HepG2 (cell line): Measurements from ENCODE around the gene C6orf58. TPM values are rescaled to one million over a fixed set of nuclear protein-coding genes. Genes with fewer than 3 reads are reported as not detected.

ENCODE experiments used
- ATAC-seq: fragments of 200-7000 bp; cut with Tn5 transposase; 3 replicates; pipeline ENCODE4 v1.9.1; 2020; ENCODE audit warnings: mild to moderate bottlenecking, moderate library complexity
- BruUV-seq: library from RNA; stranded (reverse); fragments of 400-500 nt; replicated peaks from 2 replicates; lab custom pipeline; 2021; lab: Mats Ljungman, UMichigan
- CTCF ChIA-PET: fragments of 300-600 bp; formaldehyde crosslinking; extraction: SDS; loops from one replicate; lab custom pipeline; 2021; ENCODE audit warnings: low total read pairs, inconsistent platforms, low intra/inter-chr PET ratio; lab: Yijun Ruan, JAX
- POLR2A ChIA-PET: fragments of 350-600 bp; sonication (Branson Sonifier 250); formaldehyde crosslinking; loops from one replicate; lab custom pipeline; 2020; ENCODE audit warnings: antibody characterized with exemption, inconsistent platforms; lab: Yijun Ruan, JAX
- DNase-seq: peaks from one replicate; pipeline ENCODE4 v3.0.0-alpha.2; 2015; ENCODE audit warnings: low spot score
- FAIRE-seq: peaks from 3 replicates; lab custom pipeline; 2011; peaks lifted over from hg19 to GRCh38; lab: Jason Lieb, UNC
- H2AFZ ChIP-seq: one replicate; pipeline ENCODE4 v1.6.1; 2011; ENCODE audit warnings: low read length, inconsistent platforms
- H3K27ac ChIP-seq: fragments of 300-600 bp; 3 replicates; pipeline ENCODE4 v1.8.0; 2011; ENCODE audit warnings: mixed run types, mild to moderate bottlenecking, mixed read lengths, low read length, inconsistent platforms; ENCODE audit not compliant: insufficient read depth; ENCODE audit errors: extremely low read length
- H3K27me3 ChIP-seq, 2 experiments: fragments of 200-600 bp in 1 of 2; 2 replicates in 1 of 2; 3 replicates in 1 of 2; pipeline versions ENCODE4 v1.6.0 to v1.8.0; 2011; ENCODE audit warnings: low read length in 2 of 2, mild to moderate bottlenecking in 2 of 2, moderate library complexity in 2 of 2, inconsistent platforms in 1 of 2; ENCODE audit not compliant: insufficient read depth in 2 of 2, control insufficient read depth in 1 of 2
- H3K36me3 ChIP-seq, 2 experiments: fragments of 200-600 bp in 1 of 2; replicated peaks in 1 of 2; 2 replicates in 1 of 2; 3 replicates in 1 of 2; pipeline versions ENCODE4 v1.5.1 to v1.8.0; 2011; ENCODE audit warnings: low read length in 2 of 2, inconsistent platforms in 1 of 2; ENCODE audit not compliant: insufficient read depth in 2 of 2, control insufficient read depth in 1 of 2
- H3K4me1 ChIP-seq: 2 replicates; pipeline ENCODE4 v1.5.1; 2012; ENCODE audit warnings: low read length, inconsistent platforms; ENCODE audit not compliant: insufficient read depth
- H3K4me2 ChIP-seq: 2 replicates; pipeline ENCODE4 v1.6.0; 2011; ENCODE audit warnings: low read depth, low read length, inconsistent platforms
- H3K4me3 ChIP-seq, 3 experiments: fragments of 200-600 bp in 1 of 3; sonication (generic), shearing (Covaris generic) in 1 of 3; replicated peaks in 1 of 3; 2 replicates each; pipeline ENCODE4 v1.5.1; 2011 to 2016; ENCODE audit warnings: low read length in 3 of 3, inconsistent platforms in 2 of 3, low read depth in 2 of 3, mild to moderate bottlenecking in 2 of 3, control low read depth in 1 of 3, mixed read lengths in 1 of 3; ENCODE audit not compliant: insufficient read depth in 1 of 3
- H3K79me2 ChIP-seq: one replicate; pipeline ENCODE4 v1.6.1; 2011; ENCODE audit warnings: low read length, inconsistent platforms; ENCODE audit not compliant: insufficient read depth
- H3K9ac ChIP-seq: 2 replicates; pipeline ENCODE4 v1.6.0; 2011; ENCODE audit warnings: mild to moderate bottlenecking, low read depth, low read length, inconsistent platforms; ENCODE audit not compliant: insufficient read depth
- H3K9me3 ChIP-seq: 2 replicates; pipeline ENCODE4 v1.5.1; 2012; ENCODE audit warnings: mild to moderate bottlenecking, low read length
- H4K20me1 ChIP-seq: 2 replicates; pipeline ENCODE4 v1.6.0; 2011; ENCODE audit warnings: inconsistent platforms, mild to moderate bottlenecking, low read length, moderate library complexity; ENCODE audit not compliant: insufficient read depth
- CREBL2 ChIP-seq: sonication (generic); formaldehyde crosslinking; IDR thresholded peaks from 2 replicates; pipeline ENCODE4 v1.8.1; 2023; ENCODE audit warnings: missing genetic modification reagents, mild to moderate bottlenecking, borderline replicate concordance
- ELF1 ChIP-seq: sonication (generic); formaldehyde crosslinking; IDR thresholded peaks from 2 replicates; pipeline ENCODE4 v1.4.0; 2020; ENCODE audit warnings: missing genetic modification reagents
- REL ChIP-seq: sonication (generic); formaldehyde crosslinking; conservative IDR thresholded peaks from 2 replicates; pipeline ENCODE4 v1.8.0; 2022; ENCODE audit warnings: mild to moderate bottlenecking, missing genetic modification reagents, moderate library complexity
- TRIM24 ChIP-seq: sonication (generic); formaldehyde crosslinking; IDR thresholded peaks from 2 replicates; pipeline ENCODE4 v1.8.0; 2022; ENCODE audit warnings: mild to moderate bottlenecking, missing genetic modification reagents
- ZBTB21 ChIP-seq: sonication (generic); formaldehyde crosslinking; IDR thresholded peaks from 2 replicates; pipeline ENCODE4 v1.4.0; 2020; ENCODE audit warnings: missing genetic modification reagents
- ZBTB44 ChIP-seq: sonication (generic); formaldehyde crosslinking; IDR thresholded peaks from 2 replicates; pipeline ENCODE4 v1.4.0; 2020; ENCODE audit warnings: missing genetic modification reagents
- ZEB1 ChIP-seq: IDR thresholded peaks from 2 replicates; pipeline ENCODE4 v1.6.1; 2012; ENCODE audit warnings: mild to moderate bottlenecking, low read depth, inconsistent platforms; ENCODE audit not compliant: insufficient replicate concordance
- ZFP37 ChIP-seq: sonication (generic); formaldehyde crosslinking; IDR thresholded peaks from 2 replicates; pipeline ENCODE4 v1.4.0; 2020; ENCODE audit warnings: missing genetic modification reagents, borderline replicate concordance
- ZFP82 ChIP-seq: sonication (generic); formaldehyde crosslinking; IDR thresholded peaks from 2 replicates; pipeline ENCODE4 v1.5.1; 2020; ENCODE audit warnings: mild to moderate bottlenecking, missing genetic modification reagents, borderline replicate concordance
- ZKSCAN8 ChIP-seq: IDR thresholded peaks from 2 replicates; pipeline ENCODE4 v1.6.1; 2016; ENCODE audit warnings: borderline replicate concordance, missing genetic modification reagents, missing compliant biosample characterization
- ZNF160 ChIP-seq: sonication (generic); formaldehyde crosslinking; IDR thresholded peaks from 2 replicates; pipeline ENCODE4 v1.8.0; 2022; ENCODE audit warnings: mild to moderate bottlenecking, inconsistent platforms, missing genetic modification reagents
- ZNF383 ChIP-seq: sonication (generic); formaldehyde crosslinking; IDR thresholded peaks from 2 replicates; pipeline ENCODE4 v1.4.0; 2020; ENCODE audit warnings: missing genetic modification reagents, mild to moderate bottlenecking, borderline replicate concordance
- ZNF451 ChIP-seq: sonication (generic); formaldehyde crosslinking; IDR thresholded peaks from 2 replicates; pipeline ENCODE4 v1.5.0; 2020; ENCODE audit warnings: mild to moderate bottlenecking, missing genetic modification reagents
- ZNF496 ChIP-seq: sonication (generic); formaldehyde crosslinking; IDR thresholded peaks from 2 replicates; pipeline ENCODE4 v1.8.1; 2023; ENCODE audit warnings: mild to moderate bottlenecking, moderate library complexity, missing genetic modification reagents; ENCODE audit not compliant: insufficient replicate concordance
- ZNF772 ChIP-seq: sonication (generic); formaldehyde crosslinking; IDR thresholded peaks from 2 replicates; pipeline ENCODE4 v1.5.0; 2020; ENCODE audit warnings: mild to moderate bottlenecking, missing genetic modification reagents
- in situ Hi-C: cut with HindIII; loops from 2 replicates; pipeline ENCODE4 v1.10.0; 2017; ENCODE audit warnings: low pct_unique_long_range_greater_than_20kb; ENCODE audit not compliant: extremely low pct_ligation_motif_present
- intact Hi-C: fragments of 100-400 bp; cut with micrococcal nuclease; formaldehyde crosslinking; loops from one replicate; pipeline ENCODE4 v1.10.0; 2022; ENCODE audit not compliant: unreplicated experiment
- polyA plus RNA-seq, 8 experiments: library from polyadenylated mRNA; depleted of rRNA in 3 of 8; stranded (reverse) in 7 of 8; unstranded in 1 of 8; fragments of >200 nt; fragmentation: Illumina TruSeq in 4 of 8; extraction: Trizol in 4 of 8; gene quantifications; 2 replicates each; pipeline versions ENCODE4 v1.2.1 to v1.2.3, GENCODE V29; 2011 to 2016; ENCODE audit warnings: low read depth in 4 of 8, missing spikeins in 1 of 8, mixed read lengths in 1 of 8; ENCODE audit not compliant: insufficient read depth in 1 of 8
- total RNA-seq, 5 experiments: library from RNA; depleted of rRNA; stranded (reverse); fragments of >200 nt; fragmentation: Illumina TruSeq; extraction: Trizol; gene quantifications; 2 replicates each; pipeline ENCODE4 v1.2.3, GENCODE V29; 2016; ENCODE audit warnings: low read depth in 1 of 5
- TF ChIP-seq, protein P1 (sequence below): sonication (generic); formaldehyde crosslinking; IDR thresholded peaks from 2 replicates; pipeline ENCODE4 v1.5.1; 2020; ENCODE audit warnings: missing genetic modification reagents, mild to moderate bottlenecking, borderline replicate concordance
- TF ChIP-seq, protein P2 (sequence below): sonication (generic); formaldehyde crosslinking; IDR thresholded peaks from 2 replicates; pipeline ENCODE4 v1.4.0; 2020; ENCODE audit warnings: missing genetic modification reagents; ENCODE audit errors: not compliant biosample characterization
- TF ChIP-seq, protein P3 (sequence below): sonication (generic); formaldehyde crosslinking; conservative IDR thresholded peaks from 2 replicates; pipeline ENCODE4 v1.5.0; 2020; ENCODE audit warnings: missing genetic modification reagents
- TF ChIP-seq, protein P4 (sequence below): sonication (generic); formaldehyde crosslinking; IDR thresholded peaks from 2 replicates; pipeline ENCODE4 v1.4.0; 2020; ENCODE audit warnings: missing genetic modification reagents, borderline replicate concordance

Gene C6orf58
- total and polyA plus RNA-seq, 2 of the 13 experiments (the other 11 are each of a cell fraction or from before 2014, with no cell fraction given): not detected

DNA sequence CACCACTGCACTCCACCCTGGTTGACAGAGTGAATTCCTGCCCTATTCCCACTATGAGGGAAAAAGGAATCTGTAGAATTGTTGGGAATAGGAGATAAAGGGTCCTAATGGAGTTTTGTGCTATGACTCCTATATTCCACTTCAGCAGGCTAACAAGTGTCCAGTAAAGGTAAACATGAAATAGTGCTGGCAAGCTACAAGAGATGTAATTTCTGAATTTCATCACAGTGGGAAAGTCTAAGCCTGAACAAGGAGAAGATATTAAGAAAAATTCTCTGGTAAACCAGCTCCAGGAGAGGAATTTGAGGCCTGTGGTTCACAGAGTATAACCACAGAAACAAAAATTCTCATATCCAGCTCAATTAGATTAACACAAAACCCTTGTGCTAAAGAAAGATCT, 10.3 kb upstream of the C6orf58 start:
- no peaks in the 10 kb centered on the region for H3K27me3 ChIP-seq
- intact Hi-C loops (no loop called here), in situ Hi-C loops (no loop called here)
- no peaks in the 10 kb centered on the region for H3K36me3 ChIP-seq
- ChIA-PET POLR2A (no interaction called here), CTCF (no interaction called here)
- no peak for FAIRE-seq
- no peak for ATAC-seq
- H3K9me3 ChIP-seq: no peaks in the 10 kb centered on the region
- H3K9ac ChIP-seq: no peak overlapping the region
- DNase-seq: no peak
- no peaks in the 10 kb centered on the region for H3K4me1 ChIP-seq
- no peak overlapping the region for H3K4me2 ChIP-seq
- BruUV-seq: no TSS peak
- no peak overlapping the region for H3K27ac ChIP-seq
- no peaks in the 10 kb centered on the region for H3K79me2 ChIP-seq
- H4K20me1 ChIP-seq: no peaks in the 10 kb centered on the region
- H3K4me3 ChIP-seq: no peak overlapping the region
- H2AFZ ChIP-seq: no peak overlapping the region
- TF ChIP-seq ELF1 (CRISPR knock-in tag) (no peak), TRIM24 (CRISPR knock-in tag) (no peak), CREBL2 (CRISPR knock-in tag) (no peak), ZFP82 (CRISPR knock-in tag) (no peak), ZNF496 (CRISPR knock-in tag) (no peak), ZNF160 (CRISPR knock-in tag) (no peak), ZBTB21 (no peak), ZBTB44 (no peak), ZNF383 (no peak), ZNF451 (CRISPR knock-in tag) (no peak), ZEB1 (no peak), ZFP37 (CRISPR knock-in tag) (no peak), ZNF772 (CRISPR knock-in tag) (no peak), REL (CRISPR knock-in tag) (no peak), ZKSCAN8 (CRISPR knock-in tag) (no peak)
- TF ChIP-seq, protein P1, sequence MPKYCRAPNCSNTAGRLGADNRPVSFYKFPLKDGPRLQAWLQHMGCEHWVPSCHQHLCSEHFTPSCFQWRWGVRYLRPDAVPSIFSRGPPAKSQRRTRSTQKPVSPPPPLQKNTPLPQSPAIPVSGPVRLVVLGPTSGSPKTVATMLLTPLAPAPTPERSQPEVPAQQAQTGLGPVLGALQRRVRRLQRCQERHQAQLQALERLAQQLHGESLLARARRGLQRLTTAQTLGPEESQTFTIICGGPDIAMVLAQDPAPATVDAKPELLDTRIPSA: no peak
- TF ChIP-seq, protein P2, sequence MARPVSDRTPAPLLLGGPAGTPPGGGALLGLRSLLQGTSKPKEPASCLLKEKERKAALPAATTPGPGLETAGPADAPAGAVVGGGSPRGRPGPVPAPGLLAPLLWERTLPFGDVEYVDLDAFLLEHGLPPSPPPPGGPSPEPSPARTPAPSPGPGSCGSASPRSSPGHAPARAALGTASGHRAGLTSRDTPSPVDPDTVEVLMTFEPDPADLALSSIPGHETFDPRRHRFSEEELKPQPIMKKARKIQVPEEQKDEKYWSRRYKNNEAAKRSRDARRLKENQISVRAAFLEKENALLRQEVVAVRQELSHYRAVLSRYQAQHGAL (CRISPR knock-in tag): no peak
- TF ChIP-seq, protein P3, sequence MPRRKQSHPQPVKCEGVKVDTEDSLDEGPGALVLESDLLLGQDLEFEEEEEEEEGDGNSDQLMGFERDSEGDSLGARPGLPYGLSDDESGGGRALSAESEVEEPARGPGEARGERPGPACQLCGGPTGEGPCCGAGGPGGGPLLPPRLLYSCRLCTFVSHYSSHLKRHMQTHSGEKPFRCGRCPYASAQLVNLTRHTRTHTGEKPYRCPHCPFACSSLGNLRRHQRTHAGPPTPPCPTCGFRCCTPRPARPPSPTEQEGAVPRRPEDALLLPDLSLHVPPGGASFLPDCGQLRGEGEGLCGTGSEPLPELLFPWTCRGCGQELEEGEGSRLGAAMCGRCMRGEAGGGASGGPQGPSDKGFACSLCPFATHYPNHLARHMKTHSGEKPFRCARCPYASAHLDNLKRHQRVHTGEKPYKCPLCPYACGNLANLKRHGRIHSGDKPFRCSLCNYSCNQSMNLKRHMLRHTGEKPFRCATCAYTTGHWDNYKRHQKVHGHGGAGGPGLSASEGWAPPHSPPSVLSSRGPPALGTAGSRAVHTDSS (CRISPR knock-in tag): no peak
- TF ChIP-seq, protein P4, sequence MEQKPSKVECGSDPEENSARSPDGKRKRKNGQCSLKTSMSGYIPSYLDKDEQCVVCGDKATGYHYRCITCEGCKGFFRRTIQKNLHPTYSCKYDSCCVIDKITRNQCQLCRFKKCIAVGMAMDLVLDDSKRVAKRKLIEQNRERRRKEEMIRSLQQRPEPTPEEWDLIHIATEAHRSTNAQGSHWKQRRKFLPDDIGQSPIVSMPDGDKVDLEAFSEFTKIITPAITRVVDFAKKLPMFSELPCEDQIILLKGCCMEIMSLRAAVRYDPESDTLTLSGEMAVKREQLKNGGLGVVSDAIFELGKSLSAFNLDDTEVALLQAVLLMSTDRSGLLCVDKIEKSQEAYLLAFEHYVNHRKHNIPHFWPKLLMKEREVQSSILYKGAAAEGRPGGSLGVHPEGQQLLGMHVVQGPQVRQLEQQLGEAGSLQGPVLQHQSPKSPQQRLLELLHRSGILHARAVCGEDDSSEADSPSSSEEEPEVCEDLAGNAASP (CRISPR knock-in tag): no peak
